Measurements from ENCODE around the gene LPAR5.

Gene LPAR5

DNA sequence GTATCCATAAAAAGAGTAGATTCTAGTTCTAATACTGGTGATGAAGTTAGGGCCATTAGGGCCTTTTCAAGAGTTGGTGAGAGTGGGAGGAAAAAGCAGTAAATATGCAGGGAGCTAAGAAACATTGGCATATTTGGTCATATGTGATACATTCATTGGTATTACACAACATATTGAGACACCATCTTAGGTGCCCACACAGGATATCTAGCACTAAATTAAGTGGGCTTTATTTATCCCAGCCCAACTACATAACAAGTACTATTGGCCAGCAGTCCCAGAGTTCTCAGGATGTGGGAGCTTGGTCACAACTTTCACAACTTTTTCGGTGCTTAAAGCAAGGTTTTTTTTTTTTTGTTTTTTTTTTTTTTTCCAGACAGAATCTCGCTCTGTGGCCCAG lies 29.1 kb upstream of the LPAR5 start:
- Histone ChIP-seq H3K4me3 (ENCODE audit: low read length, poor library complexity, severe bottlenecking) (no peak overlapping the region), H3K79me2 (ENCODE audit: insufficient read depth, low read length) (peaks cover 19% of the 10 kb centered on the region), H3F3A (ENCODE audit: low read depth) (peaks cover 4% of the 10 kb centered on the region; the same call in 1 of the 2 replicates), H3K4me2 (ENCODE audit: low read depth, low read length, poor library complexity, severe bottlenecking) (no peak overlapping the region), H3K27me3 (ENCODE audit: insufficient read depth, low read length, poor library complexity, severe bottlenecking) (no peaks in the 10 kb centered on the region), H4K20me1 (ENCODE audit: insufficient read depth, low read length, poor library complexity, severe bottlenecking) (no peaks in the 10 kb centered on the region), H3K9me3 (ENCODE audit: insufficient read depth, low read depth, low read length) (no peaks in the 10 kb centered on the region), H3K9me2 (replicated peaks; ENCODE audit: low read depth, low read length) (no peaks in the 10 kb centered on the region), H3K4me1 (ENCODE audit: insufficient read depth, low read length, poor library complexity, severe bottlenecking) (peaks cover 21% of the 10 kb centered on the region), H2AFZ (ENCODE audit: low read length) (no peak overlapping the region), H3K9ac (ENCODE audit: low read depth, low read length, poor library complexity, severe bottlenecking) (no peak overlapping the region), H3K36me3 (ENCODE audit: insufficient read depth, low read length) (peaks cover 39% of the 10 kb centered on the region; the same call in 1 of the 2 replicates)
- no peak for TF ChIP-seq EZH2phosphoT487 (IDR thresholded peaks at IDR 0.05; ENCODE audit: borderline replicate concordance)
- TF ChIP-seq, protein P1, sequence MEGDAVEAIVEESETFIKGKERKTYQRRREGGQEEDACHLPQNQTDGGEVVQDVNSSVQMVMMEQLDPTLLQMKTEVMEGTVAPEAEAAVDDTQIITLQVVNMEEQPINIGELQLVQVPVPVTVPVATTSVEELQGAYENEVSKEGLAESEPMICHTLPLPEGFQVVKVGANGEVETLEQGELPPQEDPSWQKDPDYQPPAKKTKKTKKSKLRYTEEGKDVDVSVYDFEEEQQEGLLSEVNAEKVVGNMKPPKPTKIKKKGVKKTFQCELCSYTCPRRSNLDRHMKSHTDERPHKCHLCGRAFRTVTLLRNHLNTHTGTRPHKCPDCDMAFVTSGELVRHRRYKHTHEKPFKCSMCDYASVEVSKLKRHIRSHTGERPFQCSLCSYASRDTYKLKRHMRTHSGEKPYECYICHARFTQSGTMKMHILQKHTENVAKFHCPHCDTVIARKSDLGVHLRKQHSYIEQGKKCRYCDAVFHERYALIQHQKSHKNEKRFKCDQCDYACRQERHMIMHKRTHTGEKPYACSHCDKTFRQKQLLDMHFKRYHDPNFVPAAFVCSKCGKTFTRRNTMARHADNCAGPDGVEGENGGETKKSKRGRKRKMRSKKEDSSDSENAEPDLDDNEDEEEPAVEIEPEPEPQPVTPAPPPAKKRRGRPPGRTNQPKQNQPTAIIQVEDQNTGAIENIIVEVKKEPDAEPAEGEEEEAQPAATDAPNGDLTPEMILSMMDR (conservative IDR thresholded peaks at IDR 0.05; ENCODE audit: low read length): no peak

DNA sequence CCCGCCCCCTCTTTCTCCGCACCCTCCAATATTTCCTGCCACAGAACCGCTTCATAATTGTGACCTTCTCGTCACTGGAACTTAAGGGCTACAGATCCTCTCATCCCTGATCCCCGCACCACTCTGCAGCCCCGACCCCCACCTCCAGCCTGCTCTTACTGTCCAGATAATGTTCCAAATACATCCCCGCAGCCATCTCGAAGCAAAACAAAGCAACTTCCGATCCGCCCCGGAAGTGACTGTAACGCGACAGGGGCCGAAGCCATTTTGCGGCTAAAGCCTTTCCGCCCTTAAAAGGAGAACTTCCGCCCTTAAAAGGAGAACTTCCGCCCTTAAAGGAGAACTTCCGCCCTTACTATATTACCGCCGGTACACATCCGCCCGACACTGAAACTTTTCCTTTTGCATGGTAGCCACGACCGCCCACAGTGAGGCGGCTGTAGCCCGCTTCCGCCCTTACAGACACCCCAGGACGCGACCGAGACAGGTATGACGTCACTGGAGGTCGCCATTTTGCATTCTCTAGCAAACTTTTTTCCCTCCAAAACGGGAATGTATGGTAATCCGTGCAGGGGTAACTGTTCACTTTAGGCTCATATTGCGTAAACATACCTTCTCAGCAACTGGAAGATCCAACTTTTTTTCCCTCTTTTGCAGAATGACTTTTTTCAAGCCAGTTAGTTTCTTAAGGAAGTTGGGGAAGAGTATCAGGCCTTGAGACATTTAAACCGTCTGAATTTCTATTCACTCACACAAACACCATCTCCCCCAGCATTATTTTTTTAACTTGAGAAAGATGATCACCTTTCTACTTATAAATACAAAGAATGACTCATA lies 27.4 kb upstream of the LPAR5 start, which contains the start of gene ING4:
ING4 (minus strand) TSS at position 214 of the 837 bp plus-strand sequence; CDS start at position 196, 18 bp downstream.
- TF ChIP-seq EZH2phosphoT487 (IDR thresholded peaks at IDR 0.05; ENCODE audit: borderline replicate concordance): no peak
- TF ChIP-seq, protein P1 (conservative IDR thresholded peaks at IDR 0.05; ENCODE audit: low read length): no peak
- Histone ChIP-seq H3K4me2 (ENCODE audit: low read depth, low read length, poor library complexity, severe bottlenecking) (peak within 1 kb of the TSS; percentile 98), H3K9me2 (replicated peaks; ENCODE audit: low read depth, low read length) (no peaks in the 10 kb centered on the region), H3K4me1 (ENCODE audit: insufficient read depth, low read length, poor library complexity, severe bottlenecking) (peaks cover 21% of the 10 kb centered on the region), H3K4me3 (ENCODE audit: low read length, poor library complexity, severe bottlenecking) (peak within 1 kb of the TSS; percentile 80), H3F3A (ENCODE audit: low read depth) (peaks cover 4% of the 10 kb centered on the region; the same call in 1 of the 2 replicates), H4K20me1 (ENCODE audit: insufficient read depth, low read length, poor library complexity, severe bottlenecking) (no peaks in the 10 kb centered on the region), H3K27me3 (ENCODE audit: insufficient read depth, low read length, poor library complexity, severe bottlenecking) (no peaks in the 10 kb centered on the region), H3K9me3 (ENCODE audit: insufficient read depth, low read depth, low read length) (no peaks in the 10 kb centered on the region), H3K9ac (ENCODE audit: low read depth, low read length, poor library complexity, severe bottlenecking) (peak within 1 kb of the TSS; percentile 79), H2AFZ (ENCODE audit: low read length) (peak within 1 kb of the TSS; percentile 84), H3K36me3 (ENCODE audit: insufficient read depth, low read length) (peaks cover 21% of the 10 kb centered on the region; the same call in 1 of the 2 replicates), H3K79me2 (ENCODE audit: insufficient read depth, low read length) (peaks cover 19% of the 10 kb centered on the region)

DNA sequence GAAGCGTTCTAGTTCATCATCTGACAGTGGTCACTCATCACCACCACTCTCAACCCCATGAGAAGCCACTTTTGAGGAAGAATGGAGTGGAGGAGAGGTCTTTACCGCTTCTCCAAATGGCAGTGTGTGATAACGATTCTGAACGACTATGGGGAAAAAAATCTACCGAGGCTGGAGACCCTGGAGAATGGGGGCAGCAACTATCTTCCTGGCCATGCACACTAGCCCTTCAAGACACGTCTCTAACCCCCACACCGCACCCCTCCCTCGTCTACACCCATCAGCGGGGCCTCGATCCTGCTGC lies 26.8 kb upstream of the LPAR5 start:
- Histone ChIP-seq H3K79me2 (ENCODE audit: insufficient read depth, low read length) (peaks cover 19% of the 10 kb centered on the region), H3K9ac (ENCODE audit: low read depth, low read length, poor library complexity, severe bottlenecking) (peak overlapping the region; percentile 79), H3K4me1 (ENCODE audit: insufficient read depth, low read length, poor library complexity, severe bottlenecking) (peaks cover 21% of the 10 kb centered on the region), H4K20me1 (ENCODE audit: insufficient read depth, low read length, poor library complexity, severe bottlenecking) (no peaks in the 10 kb centered on the region), H3F3A (ENCODE audit: low read depth) (peaks cover 4% of the 10 kb centered on the region; the same call in 1 of the 2 replicates), H2AFZ (ENCODE audit: low read length) (peak overlapping the region; percentile 58), H3K4me2 (ENCODE audit: low read depth, low read length, poor library complexity, severe bottlenecking) (peak overlapping the region; percentile 98), H3K9me2 (replicated peaks; ENCODE audit: low read depth, low read length) (no peaks in the 10 kb centered on the region), H3K36me3 (ENCODE audit: insufficient read depth, low read length) (peaks cover 15% of the 10 kb centered on the region; the same call in 1 of the 2 replicates), H3K27me3 (ENCODE audit: insufficient read depth, low read length, poor library complexity, severe bottlenecking) (no peaks in the 10 kb centered on the region), H3K4me3 (ENCODE audit: low read length, poor library complexity, severe bottlenecking) (peak overlapping the region; percentile 80), H3K9me3 (ENCODE audit: insufficient read depth, low read depth, low read length) (no peaks in the 10 kb centered on the region)
- no peak for TF ChIP-seq EZH2phosphoT487 (IDR thresholded peaks at IDR 0.05; ENCODE audit: borderline replicate concordance)
- TF ChIP-seq, protein P1 (conservative IDR thresholded peaks at IDR 0.05; ENCODE audit: low read length): no peak

All from Loucy (cell line).